ENCODE measurements around the gene PRRT3.

The PRRT3 gene

DNA sequence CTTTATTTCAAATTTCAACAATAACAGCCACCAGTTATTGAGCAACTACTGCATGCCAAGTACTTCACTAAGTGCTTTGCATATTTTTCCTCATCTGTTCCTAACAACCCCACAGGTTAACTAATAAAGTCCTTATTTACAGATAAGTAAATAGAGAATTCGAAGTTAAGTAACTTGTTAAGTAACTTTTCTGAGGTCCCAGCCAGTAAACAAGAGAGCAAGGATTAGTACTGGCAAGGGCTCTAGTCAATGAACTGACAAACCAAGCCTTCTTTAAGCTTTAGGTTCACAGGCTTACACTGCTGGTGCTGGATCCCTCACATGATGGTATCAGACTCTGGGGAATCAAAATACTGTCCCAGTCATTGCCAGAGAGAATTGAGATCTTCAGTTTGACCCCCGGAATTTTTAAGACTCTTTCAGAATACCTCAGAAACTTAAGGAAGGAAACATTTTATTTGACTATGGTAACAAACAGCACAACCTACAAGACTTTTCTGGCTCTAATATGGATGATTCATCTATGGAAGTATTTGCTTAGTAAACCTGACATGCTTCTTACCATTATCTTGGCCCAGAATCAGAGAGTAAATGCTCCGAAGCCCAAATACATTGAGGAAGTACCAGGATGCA, 17.9 kb upstream of the PRRT3 start:
- no CpG with 5 or more reads among the region's 3 CpGs for WGBS, 2 donors (ENCODE audit: extremely low coverage in 2 of 2, insufficient read length in 2 of 2, insufficient replicate concordance in 1 of 2)
- H3K18ac ChIP-seq (ENCODE audit: low read length): no peak overlapping the region
- H2BK120ac ChIP-seq (ENCODE audit: low read depth, low read length): no peak overlapping the region
- no peak overlapping the region for H2BK12ac ChIP-seq (ENCODE audit: low read length)
- no peak overlapping the region for H2BK5ac ChIP-seq (ENCODE audit: low read length)
- no peak overlapping the region for H2BK15ac ChIP-seq (ENCODE audit: low read length)
- H3K14ac ChIP-seq (ENCODE audit: low read length): no peak overlapping the region
- no peaks in the 10 kb centered on the region for H3K27me3 ChIP-seq (ENCODE audit: control insufficient read depth in 3 of 3, insufficient read depth in 3 of 3, low read depth in 1 of 3, low read length in 3 of 3)
- H3K4me1 ChIP-seq (ENCODE audit: control insufficient read depth in 2 of 2, insufficient read depth in 1 of 2, low read depth in 1 of 2, low read length in 2 of 2): no peaks in the 10 kb centered on the region
- no peaks in the 10 kb centered on the region for H3K9me3 ChIP-seq (replicated peaks in 1 of 2; ENCODE audit: control insufficient read depth in 2 of 2, insufficient read depth in 1 of 2, low read depth in 1 of 2, low read length in 2 of 2)
- no peak overlapping the region for H2AFZ ChIP-seq (ENCODE audit: low read length)
- no peak overlapping the region for H3K4me2 ChIP-seq (ENCODE audit: insufficient read depth, low read length, poor library complexity, severe bottlenecking)
- no peak overlapping the region for H2AK5ac ChIP-seq (ENCODE audit: low read depth, low read length)
- H3K23ac ChIP-seq (ENCODE audit: low read depth, low read length, poor library complexity): no peak overlapping the region
- H3K9ac ChIP-seq (ENCODE audit: low read depth, low read length, poor library complexity): no peak overlapping the region
- H3K36me3 ChIP-seq (replicated peaks in 1 of 2; ENCODE audit: control insufficient read depth in 2 of 2, insufficient read depth in 2 of 2, low read length in 2 of 2): peaks cover 18 to 77% of the 10 kb centered on the region in 2 donors
- no peak overlapping the region for H3K4me3 ChIP-seq (ENCODE audit: low read length in 2 of 2)
- H4K8ac ChIP-seq (ENCODE audit: low read depth, low read length): no peak overlapping the region
- no peak for DNase-seq (ENCODE audit: low spot score)
- no peak overlapping the region for H3K4ac ChIP-seq (ENCODE audit: low read length)
- H3K79me1 ChIP-seq (ENCODE audit: low read depth, low read length): peaks cover 2% of the 10 kb centered on the region
- no peak overlapping the region for H3K27ac ChIP-seq (replicated peaks; ENCODE audit: low read length)
- no peak overlapping the region for H4K91ac ChIP-seq (ENCODE audit: low read depth, low read length, poor library complexity)

- WGBS, 2 donors (ENCODE audit: extremely low coverage in 2 of 2, insufficient read length in 2 of 2, insufficient replicate concordance in 1 of 2): no CpG with 5 or more reads among the region's 4 CpGs
- no peak overlapping the region for H2AFZ ChIP-seq (ENCODE audit: low read length)
- H2BK5ac ChIP-seq (ENCODE audit: low read length): no peak overlapping the region
- H3K36me3 ChIP-seq (replicated peaks in 1 of 2; ENCODE audit: control insufficient read depth in 2 of 2, insufficient read depth in 2 of 2, low read length in 2 of 2): peaks cover 18 to 74% of the 10 kb centered on the region in 2 donors
- no peak overlapping the region for H2BK12ac ChIP-seq (ENCODE audit: low read length)
- no peak for DNase-seq (ENCODE audit: low spot score)
- H3K18ac ChIP-seq (ENCODE audit: low read length): no peak overlapping the region
- no peak overlapping the region for H3K27ac ChIP-seq (replicated peaks; ENCODE audit: low read length)
- no peaks in the 10 kb centered on the region for H3K9me3 ChIP-seq (replicated peaks in 1 of 2; ENCODE audit: control insufficient read depth in 2 of 2, insufficient read depth in 1 of 2, low read depth in 1 of 2, low read length in 2 of 2)
- no peak overlapping the region for H2BK15ac ChIP-seq (ENCODE audit: low read length)
- H3K4me1 ChIP-seq (ENCODE audit: control insufficient read depth in 2 of 2, insufficient read depth in 1 of 2, low read depth in 1 of 2, low read length in 2 of 2): no peaks in the 10 kb centered on the region
- no peak overlapping the region for H3K14ac ChIP-seq (ENCODE audit: low read length)
- H3K27me3 ChIP-seq (ENCODE audit: control insufficient read depth in 3 of 3, insufficient read depth in 3 of 3, low read depth in 1 of 3, low read length in 3 of 3): no peaks in the 10 kb centered on the region
- H3K9ac ChIP-seq (ENCODE audit: low read depth, low read length, poor library complexity): no peak overlapping the region
- H3K4me3 ChIP-seq (ENCODE audit: low read length in 2 of 2): no peak overlapping the region
- no peak overlapping the region for H3K23ac ChIP-seq (ENCODE audit: low read depth, low read length, poor library complexity)
- peaks cover 2% of the 10 kb centered on the region for H3K79me1 ChIP-seq (ENCODE audit: low read depth, low read length)
- H3K4ac ChIP-seq (ENCODE audit: low read length): no peak overlapping the region
- no peak overlapping the region for H4K8ac ChIP-seq (ENCODE audit: low read depth, low read length)
- H3K4me2 ChIP-seq (ENCODE audit: insufficient read depth, low read length, poor library complexity, severe bottlenecking): no peak overlapping the region
- H2BK120ac ChIP-seq (ENCODE audit: low read depth, low read length): no peak overlapping the region
- H2AK5ac ChIP-seq (ENCODE audit: low read depth, low read length): no peak overlapping the region
- no peak overlapping the region for H4K91ac ChIP-seq (ENCODE audit: low read depth, low read length, poor library complexity)
These were observed 17.4 kb upstream of the PRRT3 start for GRCh38 chr3:9969632-9970019.

DNA sequence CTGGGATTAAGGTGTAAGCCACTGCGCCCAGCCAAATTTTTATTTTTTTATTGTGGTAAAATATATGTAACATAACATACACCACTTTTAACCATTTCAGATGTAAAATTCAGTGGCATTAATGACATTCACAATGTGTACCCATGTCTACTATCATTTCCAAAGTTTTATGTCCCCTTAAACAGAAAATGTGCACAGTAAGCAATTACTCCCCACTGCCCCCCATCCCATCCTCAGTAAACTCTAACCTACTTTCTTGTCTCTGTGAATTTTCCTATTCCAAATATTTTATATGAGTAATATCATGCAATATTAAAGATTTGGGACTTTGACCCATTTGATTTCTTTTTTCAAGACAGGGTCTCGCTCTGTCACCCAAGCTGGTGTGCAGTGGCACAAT, 14.6 kb upstream of the PRRT3 start:
- Histone ChIP-seq H3K79me1 (ENCODE audit: low read depth, low read length) (peaks cover 2% of the 10 kb centered on the region), H3K9ac (ENCODE audit: low read depth, low read length, poor library complexity) (no peak overlapping the region), H3K36me3 (replicated peaks in 1 of 2; ENCODE audit: control insufficient read depth in 2 of 2, insufficient read depth in 2 of 2, low read length in 2 of 2) (peaks cover 17 to 67% of the 10 kb centered on the region in 2 donors), H3K4me3 (ENCODE audit: low read length in 2 of 2) (no peak overlapping the region), H3K27me3 (ENCODE audit: control insufficient read depth in 3 of 3, insufficient read depth in 3 of 3, low read depth in 1 of 3, low read length in 3 of 3) (no peaks in the 10 kb centered on the region), H3K18ac (ENCODE audit: low read length) (no peak overlapping the region), H2AK5ac (ENCODE audit: low read depth, low read length) (no peak overlapping the region), H2BK120ac (ENCODE audit: low read depth, low read length) (no peak overlapping the region), H2BK12ac (ENCODE audit: low read length) (no peak overlapping the region), H3K27ac (replicated peaks; ENCODE audit: low read length) (no peak overlapping the region), H2BK15ac (ENCODE audit: low read length) (no peak overlapping the region), H3K4ac (ENCODE audit: low read length) (no peak overlapping the region), H3K4me1 (ENCODE audit: control insufficient read depth in 2 of 2, insufficient read depth in 1 of 2, low read depth in 1 of 2, low read length in 2 of 2) (no peaks in the 10 kb centered on the region), H3K4me2 (ENCODE audit: insufficient read depth, low read length, poor library complexity, severe bottlenecking) (no peak overlapping the region), H4K8ac (ENCODE audit: low read depth, low read length) (no peak overlapping the region), H3K23ac (ENCODE audit: low read depth, low read length, poor library complexity) (no peak overlapping the region), H2BK5ac (ENCODE audit: low read length) (no peak overlapping the region), H4K91ac (ENCODE audit: low read depth, low read length, poor library complexity) (no peak overlapping the region), H3K9me3 (replicated peaks in 1 of 2; ENCODE audit: control insufficient read depth in 2 of 2, insufficient read depth in 1 of 2, low read depth in 1 of 2, low read length in 2 of 2) (no peaks in the 10 kb centered on the region), H2AFZ (ENCODE audit: low read length) (no peak overlapping the region), H3K14ac (ENCODE audit: low read length) (no peak overlapping the region)
- WGBS, 2 donors (ENCODE audit: extremely low coverage in 2 of 2, insufficient read length in 2 of 2, insufficient replicate concordance in 1 of 2): no CpG with 5 or more reads among the region's 2 CpGs
- no peak for DNase-seq (ENCODE audit: low spot score)

DNA sequence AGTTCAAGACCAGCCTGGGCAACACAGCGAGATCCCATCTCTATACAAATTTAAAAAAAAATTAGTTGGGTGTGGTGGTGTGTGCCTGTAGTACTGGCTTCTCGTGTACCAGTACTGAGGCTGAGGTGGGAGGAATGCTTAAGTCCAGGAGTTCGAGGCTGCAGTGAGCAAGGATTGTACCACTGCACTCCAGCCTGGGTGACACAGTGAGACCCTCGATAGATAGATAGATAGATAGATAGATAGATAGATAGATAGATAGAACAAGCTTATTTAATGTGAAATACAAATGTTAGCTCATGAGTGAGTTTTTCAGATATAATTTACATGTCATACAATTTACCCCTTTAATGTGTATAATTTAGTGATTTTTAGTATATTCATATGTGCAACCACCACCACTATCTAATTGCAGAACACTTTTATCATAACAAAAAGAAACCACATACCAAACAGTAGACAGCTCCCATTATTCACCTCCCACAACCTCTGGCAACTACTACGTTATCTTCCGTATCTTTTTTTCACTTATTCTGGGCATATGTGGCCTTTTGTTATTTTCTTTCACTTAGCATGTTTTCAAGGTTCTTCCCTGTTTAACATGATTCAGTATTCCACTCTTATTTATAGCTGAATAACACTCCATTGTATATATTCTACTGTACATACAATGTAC, 13.1 kb upstream of the PRRT3 start:
- Histone ChIP-seq H3K27ac (replicated peaks; ENCODE audit: low read length) (no peak overlapping the region), H3K14ac (ENCODE audit: low read length) (no peak overlapping the region), H3K4me3 (ENCODE audit: low read length in 2 of 2) (no peak overlapping the region), H3K23ac (ENCODE audit: low read depth, low read length, poor library complexity) (no peak overlapping the region), H2BK15ac (ENCODE audit: low read length) (no peak overlapping the region), H3K36me3 (replicated peaks in 1 of 2; ENCODE audit: control insufficient read depth in 2 of 2, insufficient read depth in 2 of 2, low read length in 2 of 2) (peaks cover 9 to 54% of the 10 kb centered on the region in 2 donors), H4K91ac (ENCODE audit: low read depth, low read length, poor library complexity) (no peak overlapping the region), H3K9ac (ENCODE audit: low read depth, low read length, poor library complexity) (no peak overlapping the region), H3K4me1 (ENCODE audit: control insufficient read depth in 2 of 2, insufficient read depth in 1 of 2, low read depth in 1 of 2, low read length in 2 of 2) (no peaks in the 10 kb centered on the region), H2BK12ac (ENCODE audit: low read length) (no peak overlapping the region), H2BK120ac (ENCODE audit: low read depth, low read length) (no peak overlapping the region), H3K18ac (ENCODE audit: low read length) (no peak overlapping the region), H3K9me3 (replicated peaks in 1 of 2; ENCODE audit: control insufficient read depth in 2 of 2, insufficient read depth in 1 of 2, low read depth in 1 of 2, low read length in 2 of 2) (no peaks in the 10 kb centered on the region), H2AFZ (ENCODE audit: low read length) (no peak overlapping the region), H2AK5ac (ENCODE audit: low read depth, low read length) (no peak overlapping the region), H3K4ac (ENCODE audit: low read length) (no peak overlapping the region), H4K8ac (ENCODE audit: low read depth, low read length) (no peak overlapping the region), H3K79me1 (ENCODE audit: low read depth, low read length) (peaks cover 2% of the 10 kb centered on the region), H3K27me3 (ENCODE audit: control insufficient read depth in 3 of 3, insufficient read depth in 3 of 3, low read depth in 1 of 3, low read length in 3 of 3) (no peaks in the 10 kb centered on the region), H3K4me2 (ENCODE audit: insufficient read depth, low read length, poor library complexity, severe bottlenecking) (no peak overlapping the region), H2BK5ac (ENCODE audit: low read length) (no peak overlapping the region)
- no CpG with 5 or more reads among the region's 6 CpGs for WGBS, 2 donors (ENCODE audit: extremely low coverage in 2 of 2, insufficient read length in 2 of 2, insufficient replicate concordance in 1 of 2)
- no peak for DNase-seq (ENCODE audit: low spot score)

Data from neuronal stem cell (in vitro differentiated cells).